ENCODE data around the gene GPR137. TPM values are rescaled to one million over a fixed set of nuclear protein-coding genes. Genes with fewer than 3 reads are reported as not detected.

GPR137 gene
- polyA plus RNA-seq, 3 donors: 44.0 to 46.2 (median 45.3) TPM

DNA sequence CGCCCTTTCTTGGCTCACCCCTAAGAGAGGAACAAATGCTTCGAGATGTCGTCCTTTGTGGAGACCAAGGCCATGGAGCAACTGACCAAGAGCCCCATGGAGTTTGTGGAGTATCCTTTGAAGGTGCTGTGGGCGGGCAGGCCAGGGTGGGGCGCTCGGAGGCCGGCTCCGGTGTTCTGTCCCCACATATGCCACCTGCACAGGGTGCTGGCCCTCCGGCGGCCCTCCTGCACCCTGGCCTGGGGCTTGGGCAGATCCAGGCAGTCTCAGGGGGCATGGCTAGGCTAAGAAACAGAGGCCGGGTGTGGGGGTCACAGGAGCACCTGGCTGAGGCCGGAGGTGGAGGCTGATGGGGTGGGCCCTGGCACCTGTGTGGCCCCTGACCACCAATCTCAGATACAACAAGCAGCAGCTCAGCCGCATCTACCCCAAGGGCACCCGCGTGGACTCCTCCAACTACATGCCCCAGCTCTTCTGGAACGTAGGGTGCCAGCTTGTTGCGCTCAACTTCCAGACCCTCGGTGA, 24.0 kb upstream of the GPR137 start:
- DNase-seq: no peak

DNA sequence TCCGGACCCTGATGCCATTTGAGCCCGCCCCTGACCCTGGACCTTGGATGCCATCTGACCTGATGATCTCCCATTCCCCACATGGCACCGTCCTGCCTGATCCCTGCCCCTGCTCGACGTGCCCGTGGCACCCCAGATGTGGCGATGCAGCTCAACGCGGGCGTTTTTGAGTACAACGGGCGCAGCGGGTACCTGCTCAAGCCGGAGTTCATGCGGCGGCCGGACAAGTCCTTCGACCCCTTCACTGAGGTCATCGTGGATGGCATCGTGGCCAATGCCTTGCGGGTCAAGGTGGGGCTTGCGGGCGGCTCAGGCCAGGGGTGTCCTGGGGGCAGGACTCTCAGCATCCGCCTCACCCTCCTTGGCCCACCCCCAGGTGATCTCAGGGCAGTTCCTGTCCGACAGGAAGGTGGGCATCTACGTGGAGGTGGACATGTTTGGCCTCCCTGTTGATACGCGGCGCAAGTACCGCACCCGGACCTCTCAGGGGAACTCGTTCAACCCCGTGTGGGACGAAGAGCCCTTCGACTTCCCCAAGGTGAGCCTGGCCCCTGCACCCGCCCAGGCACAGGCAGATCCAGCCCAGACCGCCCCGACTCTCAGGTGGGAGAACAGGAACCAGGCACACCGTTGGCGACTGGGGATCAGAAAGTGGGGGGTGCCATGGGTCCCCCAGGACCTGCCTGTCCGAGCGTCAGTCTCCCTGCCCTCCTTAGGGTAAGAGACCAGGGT, 23.2 kb upstream of the GPR137 start:
- DNase-seq: no peak

GRCh38 chr11:64263021-64263946, 22.4 kb upstream of the GPR137 start:
- DNase-seq: peak; percentile 29

GRCh38 chr11:64263947-64264317, 21.7 kb upstream of the GPR137 start:
- DNase-seq: no peak

- no peak for DNase-seq
Observed at GRCh38 chr11:64264371-64264852, 21.2 kb upstream of the GPR137 start.

- no peak for DNase-seq
Observed at GRCh38 chr11:64265176-64266160, 20.2 kb upstream of the GPR137 start.

DNA sequence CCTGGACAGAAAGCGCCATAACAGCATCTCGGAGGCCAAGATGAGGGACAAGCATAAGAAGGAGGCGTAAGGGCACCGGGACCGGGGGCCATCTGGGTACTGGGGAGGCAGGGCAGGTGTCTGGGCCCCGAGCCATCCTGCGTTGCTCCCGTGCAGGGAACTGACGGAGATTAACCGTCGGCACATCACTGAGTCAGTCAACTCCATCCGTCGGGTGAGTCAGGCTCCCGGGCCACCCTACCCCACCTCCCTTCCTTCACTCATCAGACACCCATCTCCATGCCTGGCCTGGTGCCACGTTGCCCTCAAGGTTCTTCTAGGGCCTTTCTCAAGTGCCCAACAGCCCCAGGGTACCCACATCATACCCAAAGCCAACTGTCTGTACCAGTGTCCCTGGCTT, 19.3 kb upstream of the GPR137 start:
- DNase-seq: no peak

DNA sequence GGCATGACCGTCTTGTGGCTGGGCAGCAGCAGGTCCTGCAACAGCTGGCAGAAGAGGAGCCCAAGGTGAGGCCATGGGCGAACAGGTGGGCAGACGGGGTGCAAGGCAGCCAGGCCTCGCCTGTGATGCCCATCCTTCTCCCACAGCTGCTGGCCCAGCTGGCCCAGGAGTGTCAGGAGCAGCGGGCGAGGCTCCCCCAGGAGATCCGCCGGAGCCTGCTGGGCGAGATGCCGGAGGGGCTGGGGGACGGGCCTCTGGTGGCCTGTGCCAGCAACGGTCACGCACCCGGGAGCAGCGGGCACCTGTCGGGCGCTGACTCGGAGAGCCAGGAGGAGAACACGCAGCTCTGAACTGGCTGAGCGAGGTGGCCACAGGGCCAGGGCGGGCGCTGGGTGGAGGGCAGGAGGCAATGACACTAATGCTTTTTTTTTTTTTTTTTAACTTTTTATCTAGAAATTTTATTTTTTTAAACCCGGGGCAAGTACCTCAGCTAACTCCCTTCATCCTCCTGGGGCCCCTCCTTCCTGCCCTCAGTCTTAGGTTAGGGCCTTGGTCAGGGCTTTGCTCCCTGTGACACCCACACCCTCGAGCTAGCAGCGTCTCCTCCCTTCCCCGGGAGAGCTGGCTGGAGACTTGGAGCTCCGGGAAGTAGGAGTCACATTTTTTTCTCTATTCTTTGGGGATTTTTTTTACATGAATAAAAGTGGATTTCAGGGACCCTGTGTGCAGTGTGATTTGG, 18.3 kb upstream of the GPR137 start:
- no peak for DNase-seq

DNA sequence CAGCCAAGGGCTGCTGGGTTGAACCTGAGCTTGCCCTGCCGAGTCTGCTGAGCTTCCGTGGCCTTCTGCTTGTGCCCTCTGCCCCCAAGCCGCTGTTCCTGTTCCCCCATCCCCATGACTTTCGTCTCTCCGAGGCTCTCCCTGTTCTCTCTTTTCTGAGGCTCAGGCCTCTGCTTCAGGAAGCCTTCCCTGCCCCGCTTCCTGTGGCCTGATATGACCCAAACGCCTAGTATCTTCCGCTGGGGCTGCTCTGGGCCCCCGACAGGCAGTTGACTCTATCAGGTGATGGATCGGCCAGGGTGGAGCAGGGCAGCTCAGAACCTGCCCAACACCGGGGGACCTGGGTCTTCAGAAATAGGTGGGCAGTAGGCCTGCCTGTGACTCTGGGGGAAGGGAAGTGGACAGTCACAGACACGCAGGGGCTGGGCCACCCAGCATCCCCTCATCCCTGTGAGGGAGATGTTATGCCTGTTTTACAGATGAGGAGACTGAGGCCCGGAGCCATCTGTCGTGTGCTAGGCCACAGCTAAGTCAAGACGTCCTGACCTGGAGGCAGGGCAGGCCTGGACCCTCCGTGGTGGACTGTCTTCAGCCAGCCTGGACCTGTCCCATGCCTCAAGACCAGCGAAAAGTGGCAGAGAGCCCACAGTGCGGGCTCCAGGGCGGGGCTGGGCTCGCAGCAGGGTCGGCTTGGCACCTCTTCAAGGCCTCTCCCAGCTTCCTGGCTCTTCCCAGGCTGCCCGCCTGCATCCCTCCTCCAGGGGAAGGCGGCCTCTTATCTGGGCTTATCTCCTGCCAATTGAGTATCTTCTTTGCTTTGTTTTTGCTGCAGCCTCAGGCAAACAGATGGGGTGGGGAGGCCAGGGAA, 17.4 kb upstream of the GPR137 start:
- no peak for DNase-seq

DNA sequence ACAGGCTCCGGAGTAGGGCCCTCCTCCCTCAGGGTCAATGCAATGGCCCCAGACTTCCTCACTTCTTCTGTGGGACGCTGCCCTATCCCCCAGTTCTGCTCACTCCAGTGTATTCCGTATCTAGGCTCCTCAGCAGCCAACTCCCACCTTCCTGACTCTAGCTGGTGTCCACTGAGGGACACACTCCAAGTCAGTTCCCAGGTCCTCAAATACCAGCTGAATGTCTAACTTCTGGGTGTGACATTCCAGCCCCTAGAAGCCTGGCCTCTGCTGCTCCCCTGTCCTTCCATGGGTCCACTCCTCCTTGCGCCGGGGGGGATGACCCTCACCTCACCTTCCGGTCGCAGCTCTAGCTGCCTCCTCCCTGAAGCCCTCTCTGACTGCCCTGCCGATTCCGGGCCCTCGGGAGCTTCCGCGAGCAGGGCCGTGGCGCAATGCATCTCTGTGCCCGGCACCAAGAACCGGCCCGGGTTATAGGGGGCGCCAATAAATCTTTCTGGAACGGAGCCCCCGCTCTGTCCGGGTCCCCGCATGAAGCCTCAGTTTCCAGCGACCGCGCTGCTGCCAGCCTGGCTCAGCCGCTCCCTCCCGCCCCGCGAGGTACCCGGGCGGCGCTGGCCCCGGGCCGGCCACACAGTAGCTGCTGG, 16.6 kb upstream of the GPR137 start:
- DNase-seq: peak; percentile 28

DNA sequence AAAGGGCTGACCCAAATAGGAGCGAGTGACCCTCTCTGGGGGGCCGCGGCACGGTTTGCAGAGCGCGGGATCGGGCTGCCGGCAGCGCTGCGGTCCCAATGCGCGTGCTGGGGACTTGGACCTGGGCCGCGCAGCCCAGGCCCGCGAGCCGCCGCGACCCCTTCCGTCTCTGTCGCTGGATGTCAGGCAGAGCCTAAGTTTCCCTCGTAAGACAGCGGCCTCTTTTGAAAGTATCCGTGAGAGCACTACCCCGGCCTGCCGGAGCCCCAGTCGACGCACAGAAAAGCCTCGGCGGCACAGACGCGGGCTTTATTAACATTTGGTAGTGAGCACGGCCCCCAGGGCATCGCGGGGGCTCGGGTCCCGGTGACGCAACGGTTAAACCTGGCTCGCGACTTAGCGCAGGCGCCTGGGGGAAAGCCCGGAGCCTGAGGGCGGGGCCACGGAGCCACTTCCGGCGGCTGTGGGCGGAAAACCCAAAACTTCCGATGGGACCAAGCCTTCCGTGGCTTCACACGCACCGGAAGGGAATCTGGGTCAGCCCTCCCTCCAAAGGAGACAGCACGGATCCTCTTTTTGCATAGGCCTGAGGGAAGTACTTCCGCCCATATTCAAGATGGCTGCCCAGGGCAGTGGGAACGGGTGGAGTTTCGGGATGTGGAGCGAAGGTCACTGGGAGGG, 16.0 kb upstream of the GPR137 start:
- DNase-seq: peak; percentile 100

GRCh38 chr11:64275031-64275800, 10.4 kb upstream of the GPR137 start:
- no peak for DNase-seq

GRCh38 chr11:64275841-64276240, 9.8 kb upstream of the GPR137 start:
- no peak for DNase-seq

DNA sequence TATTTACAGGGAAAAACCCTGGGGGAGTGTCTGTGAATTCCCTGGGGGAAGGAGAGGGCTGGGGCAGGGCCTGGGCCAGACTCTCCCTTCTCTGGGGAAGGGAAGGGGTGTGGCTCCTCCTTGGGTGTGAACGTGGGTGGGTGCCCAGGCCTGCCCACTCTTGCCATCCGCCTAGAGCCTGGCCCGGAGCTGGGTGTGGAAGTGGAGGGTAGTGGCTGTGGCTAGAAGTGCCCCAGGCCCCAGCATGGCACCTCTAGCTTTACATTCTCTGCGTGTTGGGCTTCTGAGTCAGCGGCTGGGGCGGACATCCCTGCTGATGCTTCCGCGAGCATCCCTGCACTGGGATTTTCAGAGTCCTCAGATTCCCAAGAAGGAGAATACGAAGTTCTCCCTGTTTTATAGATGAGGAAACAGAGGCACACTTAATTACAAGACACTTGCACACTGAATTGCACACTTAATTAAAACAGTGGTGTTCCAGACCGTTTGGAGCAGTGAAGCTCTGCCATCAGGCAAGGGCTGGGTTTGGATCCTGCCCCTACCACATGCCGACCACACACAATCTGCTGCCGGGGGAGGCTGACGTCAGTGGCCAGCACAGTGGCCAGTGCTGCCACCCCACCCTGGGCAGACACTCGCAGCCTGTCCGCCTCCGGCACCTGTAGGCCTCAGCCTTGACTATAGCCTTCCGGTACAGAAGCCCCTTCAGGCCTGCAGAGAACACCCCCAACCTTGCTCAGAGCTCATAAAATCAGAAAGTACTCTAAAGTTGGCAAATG, 8.8 kb upstream of the GPR137 start:
- DNase-seq: no peak

- no peak for DNase-seq
Observed at GRCh38 chr11:64278576-64279190, 7.0 kb upstream of the GPR137 start.

GRCh38 chr11:64281957-64282770, 3.5 kb upstream of the GPR137 start:
- no peak for DNase-seq
